ENCODE measurements around the gene BCL2L13. TPM values are rescaled to one million over a fixed set of nuclear protein-coding genes. Genes with fewer than 3 reads are reported as not detected.
"Not testable (repeated sequence)": the region's sequence is repeated elsewhere in the genome, so short reads cannot be mapped to it uniquely, and the experiment has no call there.

The BCL2L13 gene
- total RNA-seq, 1 donor from 2014 or later = 52.3 TPM

DNA sequence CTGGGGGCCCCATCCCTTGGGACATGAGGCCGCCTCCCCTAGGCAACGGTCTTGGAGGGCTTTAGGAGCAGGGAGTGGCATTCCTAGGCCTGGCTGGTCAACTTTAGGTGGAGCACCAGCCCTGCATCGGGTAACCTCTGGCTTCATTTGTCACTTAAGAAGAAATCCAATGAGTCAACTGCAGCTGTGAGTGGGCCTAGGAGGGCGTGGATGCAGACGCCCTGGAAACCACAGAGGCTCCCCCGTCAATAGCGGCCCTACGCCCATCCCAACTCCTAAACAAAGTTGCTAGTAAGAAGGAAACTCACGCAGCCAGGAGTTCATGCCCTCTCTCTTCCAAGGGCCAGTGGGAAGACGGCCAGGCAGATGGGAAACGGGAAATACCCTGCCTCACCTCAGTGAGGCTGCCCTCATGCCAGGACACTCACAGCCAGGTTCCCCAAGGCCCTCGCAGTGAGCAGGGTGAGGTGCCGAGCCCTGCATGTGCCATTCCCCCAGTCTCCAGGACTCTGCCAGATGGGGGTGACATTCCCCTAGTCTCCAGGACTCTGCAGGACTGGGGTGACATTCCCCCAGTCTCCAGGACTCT lies 114.9 kb downstream of the BCL2L13 start:
- no peak for DNase-seq (ENCODE audit: low spot score)

DNA sequence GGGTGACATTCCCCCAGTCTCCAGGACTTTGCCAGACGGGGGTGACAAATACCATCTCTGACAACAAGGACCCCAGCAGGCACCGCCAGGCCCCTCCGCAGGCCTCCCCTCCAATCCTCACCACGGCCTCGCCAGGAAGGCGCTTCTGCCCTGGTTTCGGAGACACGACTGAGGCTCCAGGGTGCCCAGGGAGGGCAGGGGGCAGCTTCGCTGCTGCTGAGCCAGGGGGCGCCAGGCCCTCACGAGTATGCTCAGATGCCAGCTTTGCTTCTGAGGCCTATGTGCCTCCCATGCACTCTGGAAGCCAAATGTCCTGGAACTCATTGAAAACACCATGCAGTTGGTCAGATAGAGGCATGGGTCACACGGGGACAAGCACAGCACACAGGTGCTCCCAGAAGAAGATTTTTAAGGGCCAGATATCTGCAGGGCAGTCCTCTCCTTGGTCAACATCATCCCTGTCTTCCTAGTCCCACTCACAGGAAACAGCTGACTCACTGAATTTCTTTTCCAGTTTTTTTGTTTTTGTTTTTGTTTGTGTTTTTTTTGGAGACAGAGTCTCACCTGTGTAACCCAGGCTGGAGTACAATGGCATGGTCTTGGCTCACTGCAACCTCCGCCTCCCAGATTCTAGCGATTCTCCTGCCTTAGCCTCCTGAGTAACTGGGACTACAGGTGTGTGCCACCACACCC lies 115.8 kb downstream of the BCL2L13 start:
- no peak for DNase-seq (ENCODE audit: low spot score)

DNA sequence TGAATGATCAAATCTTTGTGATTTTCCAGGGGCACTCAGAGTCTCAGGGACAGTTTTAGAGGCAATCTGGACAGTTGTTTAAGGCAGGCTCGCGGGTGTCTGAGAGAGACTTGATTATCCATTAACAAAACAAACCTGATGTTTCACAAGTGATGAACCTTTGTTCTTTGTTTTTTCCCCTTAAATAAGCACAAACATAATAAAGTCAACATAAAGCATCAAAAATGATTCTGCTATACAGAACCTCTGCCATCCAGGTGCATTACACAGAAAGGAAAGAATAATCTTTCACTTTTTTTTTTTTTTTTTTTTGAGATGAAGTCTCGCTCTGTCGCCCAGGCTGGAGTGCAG lies 122.6 kb downstream of the BCL2L13 start:
- DNase-seq (ENCODE audit: low spot score) = no peak

DNA sequence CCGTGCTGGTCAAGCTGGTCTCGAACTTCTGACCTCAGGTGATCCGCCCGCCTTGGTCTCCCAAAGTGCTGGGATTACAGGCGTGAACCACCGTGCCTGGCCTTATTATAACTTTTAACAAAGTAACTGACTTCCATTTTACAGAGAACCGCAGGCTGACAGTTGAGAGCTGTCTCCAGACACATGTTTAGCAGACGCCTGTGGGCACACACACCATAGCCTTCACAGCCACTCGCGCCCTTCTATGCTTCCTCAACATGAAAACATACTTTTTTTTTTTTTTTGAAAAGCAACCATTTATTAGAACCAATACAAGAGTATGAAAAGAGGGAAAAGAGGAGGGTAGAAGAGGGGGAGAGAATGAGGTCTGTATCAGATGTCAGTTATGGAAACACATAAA lies 124.9 kb downstream of the BCL2L13 start:
- not testable (repeated sequence) for DNase-seq (ENCODE audit: low spot score)

DNA sequence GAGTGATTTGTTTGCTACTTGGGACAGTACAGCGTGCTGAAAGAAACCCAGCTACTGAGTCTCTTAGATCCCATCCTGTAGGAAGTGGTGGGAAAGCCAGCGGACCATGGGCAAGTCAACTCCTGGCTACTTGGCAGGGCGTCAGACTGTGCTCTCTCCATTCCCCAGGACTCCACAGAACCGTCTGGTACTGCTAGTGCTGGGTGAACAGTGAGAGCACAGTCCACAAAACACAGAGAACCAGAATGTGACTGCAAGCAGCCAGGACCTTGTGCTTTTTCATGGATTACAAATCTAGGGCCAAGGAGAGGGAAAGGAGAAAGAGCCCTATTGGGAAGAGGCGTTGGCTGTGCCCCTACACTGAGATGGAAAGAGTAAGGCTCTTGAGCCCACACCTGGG lies 125.5 kb downstream of the BCL2L13 start:
- DNase-seq (ENCODE audit: low spot score) = no peak

DNA sequence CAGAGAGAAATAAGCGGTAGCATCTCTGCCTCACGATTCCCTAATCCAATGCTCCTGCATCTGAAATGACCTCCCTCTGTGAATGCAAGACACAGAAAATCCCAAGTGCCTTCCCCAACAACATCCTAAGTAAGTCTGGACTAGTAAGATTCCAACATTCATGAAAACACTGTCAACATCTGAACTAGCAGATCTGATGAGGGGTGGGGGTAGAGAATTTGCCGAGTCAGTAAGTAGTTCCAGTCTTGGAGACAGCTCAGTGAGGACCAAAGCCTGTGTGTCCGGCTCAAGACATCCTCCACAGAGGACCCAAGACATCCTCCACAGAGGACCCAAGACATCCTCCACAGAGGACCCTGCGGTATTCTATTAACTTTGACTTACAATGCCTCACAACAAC lies 126.3 kb downstream of the BCL2L13 start:
- not testable (repeated sequence) for DNase-seq (ENCODE audit: low spot score)

DNA sequence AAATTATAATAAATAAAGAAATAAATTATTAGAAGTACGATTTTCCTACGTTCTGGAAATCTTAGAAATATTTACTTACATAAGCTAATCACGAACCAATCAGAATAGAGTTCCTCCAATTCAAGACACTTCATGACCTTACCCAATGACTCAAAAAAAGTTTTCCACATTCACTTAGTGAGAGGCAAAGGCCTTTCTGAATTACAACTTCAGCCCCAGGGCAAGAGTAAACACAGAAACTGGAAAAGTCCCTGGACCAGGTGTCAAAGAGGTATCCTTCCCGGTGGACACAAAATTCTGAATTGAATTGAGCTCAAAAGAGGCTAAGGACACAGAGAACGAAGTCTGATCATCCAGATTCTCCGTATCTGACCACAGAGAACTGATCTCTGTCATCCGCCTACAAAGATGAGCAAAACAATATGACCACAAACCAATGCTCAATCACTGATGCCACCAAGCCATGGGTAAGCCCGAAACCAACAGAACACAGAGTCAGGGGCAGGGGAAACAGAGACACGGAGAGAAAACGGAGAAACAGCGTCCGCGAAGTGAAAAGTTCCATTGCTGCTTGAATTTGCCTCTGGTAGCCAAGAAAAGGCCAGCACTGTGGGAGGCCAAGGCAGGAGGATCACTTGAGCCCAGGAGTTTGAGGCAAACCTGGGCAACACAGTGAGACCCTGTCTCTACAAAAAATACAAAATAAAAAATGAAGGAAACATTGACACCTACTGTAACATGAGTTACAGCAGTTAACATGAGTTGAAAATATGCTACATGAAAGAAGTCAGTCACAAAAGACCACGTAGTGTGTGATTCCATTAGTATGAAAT lies 128.9 kb downstream of the BCL2L13 start:
- DNase-seq (ENCODE audit: low spot score) = no peak

DNA sequence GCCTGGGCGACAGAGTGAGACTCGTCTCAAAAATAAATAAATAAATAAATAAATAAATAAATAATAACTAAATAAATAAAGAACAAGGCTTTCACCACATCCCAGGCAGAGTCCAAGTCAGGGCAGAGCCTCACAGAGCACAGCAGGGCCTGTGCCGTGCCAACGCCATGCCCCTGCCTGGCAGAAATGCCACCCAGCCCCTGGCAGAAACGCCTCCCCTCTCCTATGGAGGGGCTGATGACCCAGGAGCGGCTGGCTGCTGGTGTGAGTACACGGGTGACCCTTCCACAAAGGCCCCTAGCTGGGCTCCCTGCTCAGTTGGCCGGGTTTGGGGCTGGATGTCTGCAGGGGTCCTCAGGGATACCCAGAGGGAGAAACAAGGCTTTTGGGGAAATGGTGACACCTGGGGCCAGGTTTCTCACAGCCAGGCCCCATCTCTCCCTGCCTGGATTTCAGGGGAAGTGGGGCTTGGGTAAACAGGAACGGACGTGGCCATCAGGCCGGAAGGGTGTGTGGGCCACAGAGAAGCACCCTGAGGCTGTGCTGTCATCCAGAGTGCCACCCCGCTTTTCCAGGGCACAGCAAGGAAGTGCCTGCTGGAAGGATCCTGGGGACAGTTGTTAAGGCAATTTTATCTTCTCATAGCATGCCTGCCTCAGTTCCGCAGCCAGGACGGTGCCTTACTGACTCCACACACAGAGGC lies 130.6 kb downstream of the BCL2L13 start:
- no peak for DNase-seq (ENCODE audit: low spot score)

DNA sequence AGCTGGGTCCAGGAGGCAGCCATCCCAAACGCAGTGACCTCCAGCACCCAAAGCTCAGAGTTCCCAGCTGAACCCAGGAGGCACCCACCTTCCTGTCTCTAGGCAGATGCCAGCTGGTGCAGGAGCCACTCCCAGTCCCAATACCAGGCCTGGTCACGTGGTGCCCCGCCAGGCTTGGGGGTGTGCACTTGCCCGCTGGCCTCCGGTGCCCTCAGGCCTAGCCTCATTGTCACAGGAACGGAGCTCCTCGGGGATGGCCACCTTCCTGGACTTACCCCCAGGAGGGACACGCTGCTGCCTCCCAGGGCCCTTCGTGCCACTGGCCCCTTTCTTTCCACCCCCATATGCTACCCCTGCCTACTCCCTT lies 131.1 kb downstream of the BCL2L13 start:
- DNase-seq (ENCODE audit: low spot score) = no peak

DNA sequence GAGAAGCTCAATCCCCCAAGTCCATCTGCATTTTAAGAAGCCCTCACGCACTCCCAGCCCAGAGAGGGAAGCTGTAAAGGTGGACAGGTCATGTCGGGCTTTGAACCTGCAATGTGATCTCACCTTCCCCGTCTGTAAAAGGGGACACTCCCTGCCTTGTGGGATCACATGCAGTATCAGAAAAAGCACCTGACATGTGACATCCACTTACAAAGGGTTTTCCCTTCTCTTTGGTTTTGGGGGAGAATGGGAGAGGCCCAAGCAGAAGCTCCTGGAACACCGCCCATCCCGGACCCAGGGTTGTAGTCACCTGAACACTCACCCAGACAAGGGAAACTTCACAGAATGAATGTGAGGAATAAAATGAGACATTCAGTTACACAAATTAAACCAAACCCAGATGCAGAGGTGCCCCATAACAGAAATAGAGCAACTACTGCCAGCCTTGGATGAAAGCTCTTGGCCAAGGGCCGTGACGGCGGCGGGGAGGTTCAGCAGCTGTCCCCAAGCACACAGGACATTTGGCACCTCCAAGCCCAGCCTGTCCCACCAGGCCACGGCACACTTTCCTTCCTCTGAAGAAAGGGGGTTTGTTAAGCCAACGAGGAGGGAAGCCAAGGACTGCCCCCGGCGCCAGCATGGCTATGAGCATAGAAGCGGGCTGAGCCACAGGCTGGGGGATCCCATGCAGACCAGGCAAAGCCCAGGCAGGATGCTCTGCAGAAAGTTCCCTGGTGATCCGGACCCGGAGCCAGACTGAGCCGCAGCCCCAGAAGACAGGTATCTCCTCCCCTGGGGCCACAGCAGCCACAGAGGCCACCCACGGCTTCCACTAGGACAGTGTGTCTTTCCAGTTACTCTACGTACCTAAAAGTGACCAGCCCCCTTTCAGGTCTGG lies 131.9 kb downstream of the BCL2L13 start:
- no peak for DNase-seq (ENCODE audit: low spot score)

DNA sequence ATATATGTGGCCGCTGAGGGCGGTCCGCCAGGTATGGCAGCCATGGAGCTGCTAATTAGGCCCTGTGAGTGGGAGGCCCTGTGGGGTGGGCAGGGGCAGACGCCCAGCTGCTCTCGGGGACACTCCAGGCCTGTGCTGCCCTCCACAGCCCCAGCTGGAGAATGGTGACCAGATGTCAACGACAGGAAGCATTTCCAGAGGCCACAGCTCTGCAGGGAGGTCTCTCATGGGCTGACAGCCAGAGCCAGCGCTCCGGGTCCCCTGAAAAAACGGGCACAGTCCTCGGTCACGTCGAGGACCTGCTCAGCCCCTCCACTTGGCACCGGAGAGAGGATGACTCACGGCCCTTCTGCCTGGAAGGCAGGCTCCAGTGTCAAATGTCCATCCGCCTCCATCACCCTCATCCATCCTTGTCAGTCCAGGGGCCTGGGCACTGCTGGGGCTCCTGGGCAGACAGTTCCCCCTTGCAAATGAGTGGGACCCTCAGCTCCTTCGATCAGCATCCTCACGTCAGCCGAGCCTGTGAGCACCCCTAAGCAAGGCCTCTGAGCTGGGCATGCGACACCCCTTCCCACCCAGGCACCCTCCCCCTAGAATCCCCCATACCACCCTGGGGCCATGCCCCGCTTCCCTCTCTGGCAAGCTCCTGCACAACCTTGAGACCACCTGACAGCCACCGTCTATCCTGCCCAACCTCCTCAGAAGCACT lies 133.8 kb downstream of the BCL2L13 start:
- no peak for DNase-seq (ENCODE audit: low spot score)

DNA sequence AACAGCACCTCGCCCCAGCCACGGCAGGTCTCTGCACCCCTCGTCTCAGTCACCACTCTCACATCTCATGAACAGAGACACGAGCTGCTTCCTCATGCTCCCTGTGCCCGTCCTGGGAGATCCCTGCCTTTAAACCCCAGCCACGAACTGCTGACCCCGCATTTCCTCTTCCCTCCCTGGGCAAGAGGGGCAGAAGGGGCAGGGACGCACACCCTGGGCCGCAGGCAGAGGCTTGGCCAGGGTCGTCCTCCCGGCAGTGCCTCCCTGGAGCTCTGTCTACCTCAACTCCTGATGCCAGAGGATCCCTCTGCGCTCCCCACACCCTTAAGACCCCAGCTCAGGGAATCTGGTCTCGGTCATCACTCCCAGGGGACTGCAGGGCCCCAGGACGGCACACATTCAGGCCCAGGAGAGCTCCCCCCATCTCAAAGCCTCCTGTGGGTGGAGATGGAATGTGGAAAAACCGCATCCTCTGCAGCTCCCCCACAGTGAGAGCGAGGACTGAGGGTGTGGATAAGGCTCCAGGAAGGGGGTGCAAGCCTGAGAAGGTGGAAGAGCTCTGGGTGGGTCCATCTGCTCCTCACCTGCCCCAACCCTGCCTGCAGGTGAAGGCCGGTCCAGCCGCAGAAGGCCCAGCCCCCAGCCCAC lies 134.5 kb downstream of the BCL2L13 start:
- DNase-seq (ENCODE audit: low spot score) = peak; percentile 70

DNA sequence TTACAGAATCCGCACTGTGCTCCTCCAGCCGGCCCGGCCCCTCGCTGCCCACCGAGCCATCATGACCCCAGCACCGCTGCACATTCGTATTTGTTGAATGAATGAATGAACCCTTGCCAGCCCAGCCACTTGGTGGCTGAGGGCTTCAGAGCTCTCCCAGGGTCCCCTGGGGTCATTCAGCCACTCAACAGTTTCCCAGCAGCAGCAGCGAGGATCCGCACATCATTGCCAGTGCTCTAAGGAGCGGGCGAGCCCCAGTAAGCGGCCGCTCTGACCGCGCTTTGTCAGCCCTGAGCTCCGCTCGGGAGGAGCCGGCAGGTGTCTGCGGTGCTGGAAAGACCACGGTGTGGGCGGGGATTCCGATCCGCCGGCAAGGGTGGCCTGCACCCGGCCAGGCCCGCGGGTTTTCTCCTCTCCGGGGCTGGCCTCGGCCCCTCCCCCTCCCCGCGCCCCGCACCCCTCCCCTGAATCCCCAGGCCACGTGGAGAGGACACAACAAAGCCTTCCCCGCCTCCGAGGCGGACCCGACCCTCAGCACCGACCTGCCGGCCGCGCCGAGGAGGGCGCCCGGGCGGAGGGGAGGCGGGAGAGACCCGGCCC lies 135.1 kb downstream of the BCL2L13 start:
- no peak for DNase-seq (ENCODE audit: low spot score)

DNA sequence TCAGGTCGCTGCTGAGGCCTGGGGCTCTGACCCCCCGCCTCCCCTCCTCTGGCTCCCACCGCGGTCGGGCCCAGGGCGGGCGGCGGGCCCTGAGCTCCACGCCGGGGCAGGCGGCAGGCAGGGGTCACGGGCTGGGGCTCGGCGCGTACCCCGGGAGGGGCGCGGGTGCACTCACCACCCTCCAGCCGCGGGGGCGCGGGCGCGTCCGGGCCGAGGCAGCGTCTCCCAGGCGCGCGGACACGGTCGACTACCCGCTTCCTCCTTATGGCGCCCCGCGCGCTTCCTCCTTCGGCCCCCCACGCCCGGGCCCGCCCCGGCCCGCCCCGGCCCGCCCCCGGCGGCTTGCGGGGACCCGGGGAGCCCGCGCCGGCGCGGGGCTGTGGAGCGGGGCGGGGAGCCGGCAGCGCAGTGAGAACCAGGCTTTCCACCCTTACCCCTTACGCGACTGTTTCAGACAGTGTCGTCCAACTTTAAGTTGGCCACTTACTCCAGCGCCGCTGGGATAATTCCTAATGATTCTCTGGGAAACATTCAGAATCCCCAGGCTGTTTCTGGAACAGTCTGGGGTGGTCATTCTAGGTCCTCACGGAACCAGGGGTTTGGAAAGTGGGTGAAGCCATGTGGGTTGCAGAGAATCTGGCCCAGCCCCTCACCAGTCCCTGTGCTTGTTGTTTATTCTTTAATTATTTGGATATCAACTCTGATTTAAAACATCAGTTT lies 135.8 kb downstream of the BCL2L13 start, which contains the start of gene BID:
TSS of gene BID (minus strand) at position 264 of the 720 bp plus-strand sequence. CDS start 24,353 bp downstream, outside the sequence.
- DNase-seq (ENCODE audit: low spot score) = no peak

DNA sequence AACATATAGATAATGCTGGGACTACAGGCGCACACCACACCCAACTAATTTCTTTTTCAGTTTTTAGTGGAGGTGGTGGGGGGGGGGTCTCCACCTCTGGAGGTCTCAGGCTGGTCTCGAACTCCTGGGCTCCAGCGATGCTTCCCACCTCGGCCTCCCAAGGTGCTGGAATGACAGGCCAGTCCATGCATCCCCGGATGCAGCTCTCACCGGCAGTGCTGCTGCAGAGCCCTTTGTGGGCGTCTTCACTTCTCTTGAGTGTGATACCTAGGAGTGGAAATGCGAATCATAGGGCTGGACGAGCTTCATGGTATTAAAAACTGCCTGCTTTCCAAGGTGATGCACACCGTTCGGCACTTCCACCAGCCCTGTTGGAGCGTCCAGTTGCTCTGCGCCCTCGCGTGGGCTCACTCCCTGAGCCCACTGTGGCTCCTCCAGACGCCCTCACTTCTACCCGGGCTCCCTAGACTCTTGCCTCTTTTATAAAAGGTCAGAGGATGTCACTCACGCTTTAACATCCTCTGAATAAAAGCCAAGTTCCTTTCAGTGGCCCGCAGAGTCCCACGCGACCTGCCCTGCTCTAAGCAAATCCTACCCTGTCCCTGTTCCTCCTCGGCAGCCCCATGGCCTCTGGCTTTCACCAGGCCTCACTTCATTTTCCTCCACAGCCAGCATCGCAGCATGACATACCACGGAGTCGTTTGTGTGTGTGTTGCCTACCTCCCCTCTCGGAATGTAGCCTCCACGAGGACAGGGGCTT lies 136.5 kb downstream of the BCL2L13 start:
- no peak for DNase-seq (ENCODE audit: low spot score)

DNA sequence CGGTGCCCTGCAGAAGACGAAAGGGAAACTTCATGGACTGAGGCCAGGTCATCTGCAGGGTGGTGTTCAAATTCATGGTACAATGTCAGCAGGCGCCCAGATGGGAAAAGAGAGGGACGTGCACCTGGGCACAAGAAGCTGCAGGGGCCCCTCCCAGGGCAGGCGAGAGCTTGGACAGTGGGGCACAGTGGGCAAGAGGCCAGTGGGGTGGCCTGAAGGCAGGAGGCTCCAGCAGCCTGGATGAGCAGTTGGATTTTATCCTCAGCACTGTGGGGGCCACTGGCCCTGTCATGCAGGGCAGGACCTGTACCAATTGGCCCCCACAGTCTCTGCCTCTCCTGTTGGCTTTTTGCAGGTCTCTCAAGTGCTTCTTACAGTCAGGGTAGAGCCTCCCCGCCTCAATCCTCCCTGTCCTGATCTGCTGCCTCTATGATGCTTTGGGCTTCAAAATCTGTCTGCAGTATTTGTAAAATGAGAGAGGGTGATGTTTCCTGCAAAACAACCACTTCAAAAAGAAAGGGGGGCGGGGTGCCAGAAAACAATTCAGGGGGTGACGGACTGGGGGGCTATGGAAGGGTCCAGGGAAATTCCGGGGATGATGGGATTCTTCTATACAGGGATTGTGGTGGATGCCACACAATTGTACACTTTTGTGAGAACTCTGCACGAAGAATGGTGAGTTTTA lies 137.4 kb downstream of the BCL2L13 start:
- no peak for DNase-seq (ENCODE audit: low spot score)

DNA sequence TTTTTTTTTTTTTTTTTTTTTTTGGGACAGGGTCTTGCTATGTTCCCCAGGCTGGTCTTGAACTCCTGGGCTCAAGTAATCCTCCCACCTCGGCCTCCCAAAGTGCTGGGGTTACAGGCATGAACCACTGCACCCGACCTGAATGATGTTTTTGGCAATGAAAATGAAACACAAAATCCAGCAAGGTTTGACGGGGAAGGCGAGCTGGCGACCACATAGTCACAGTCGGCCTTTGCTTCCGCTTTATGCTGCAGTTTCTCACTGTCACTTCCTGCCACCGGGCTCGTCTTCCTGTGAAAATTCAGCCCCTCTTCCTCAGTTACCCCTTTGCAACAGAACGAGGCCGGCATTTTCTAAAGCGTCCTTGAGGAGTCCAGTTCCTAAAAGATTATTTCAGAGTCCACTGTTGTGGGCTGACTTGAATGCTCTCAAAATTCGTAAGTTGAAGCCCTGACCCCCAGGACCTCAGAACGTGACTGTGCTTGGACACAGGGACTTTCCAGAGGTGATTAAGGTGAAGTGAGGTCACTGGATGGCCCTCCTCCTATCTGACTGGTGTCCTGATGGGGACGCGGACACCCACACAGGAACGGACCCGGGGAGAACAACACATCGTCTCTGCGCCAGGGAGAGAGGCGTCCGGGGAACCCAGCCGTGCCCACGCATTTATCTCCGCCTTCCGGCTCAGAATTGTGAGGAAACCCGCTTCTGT lies 138.6 kb downstream of the BCL2L13 start:
- no peak for DNase-seq (ENCODE audit: low spot score)

All from ureter (tissue), 1 donor.